AG04450 (cell line): ENCODE results near the gene GRK5. TPM values are rescaled to one million over a fixed set of nuclear protein-coding genes. Genes with fewer than 3 reads are reported as not detected.

Experiments
- CTCF ChIA-PET: fragments of 300-600, 350-600 bp; formaldehyde crosslinking; extraction: SDS; loops from one replicate; lab custom pipeline; 2022; ENCODE audit warnings: antibody characterized with exemption, inconsistent platforms; lab: Charles Lee
- POLR2A ChIA-PET: fragments of 350-600 bp; formaldehyde crosslinking; extraction: SDS; loops from one replicate; lab custom pipeline; 2021; ENCODE audit warnings: antibody characterized with exemption, inconsistent platforms; lab: Yijun Ruan, JAX
- DNase-seq: peaks from one replicate; pipeline ENCODE4 v3.0.0-alpha.2; 2011; ENCODE audit warnings: low read depth, low spot score
- H3K27ac ChIP-seq: one replicate; pipeline ENCODE4 v1.5.1; 2012; ENCODE audit warnings: low read depth, low read length, control low read depth
- H3K27me3 ChIP-seq: one replicate; pipeline ENCODE4 v1.6.0; 2012; ENCODE audit warnings: low read length; ENCODE audit not compliant: control insufficient read depth, insufficient read depth
- H3K4me3 ChIP-seq: 2 replicates; pipeline ENCODE4 v1.5.1; 2011; ENCODE audit warnings: mild to moderate bottlenecking, low read depth, low read length, control low read depth
- H3K9me3 ChIP-seq: 2 replicates; pipeline ENCODE4 v1.5.1; 2012; ENCODE audit warnings: low read length; ENCODE audit not compliant: control insufficient read depth, insufficient read depth
- CTCF ChIP-seq: IDR thresholded peaks from 2 replicates; pipeline ENCODE4 v1.5.1; 2011; ENCODE audit warnings: low read depth, low read length, control low read depth, inconsistent platforms
- polyA plus RNA-seq: library from polyadenylated mRNA; depleted of rRNA; stranded (reverse); fragments of >200 nt; gene quantifications from 2 replicates; pipeline ENCODE4 v1.2.3, GENCODE V29; 2011

The GRK5 gene
- polyA plus RNA-seq, 1 experiment, result 27.6 TPM

DNA sequence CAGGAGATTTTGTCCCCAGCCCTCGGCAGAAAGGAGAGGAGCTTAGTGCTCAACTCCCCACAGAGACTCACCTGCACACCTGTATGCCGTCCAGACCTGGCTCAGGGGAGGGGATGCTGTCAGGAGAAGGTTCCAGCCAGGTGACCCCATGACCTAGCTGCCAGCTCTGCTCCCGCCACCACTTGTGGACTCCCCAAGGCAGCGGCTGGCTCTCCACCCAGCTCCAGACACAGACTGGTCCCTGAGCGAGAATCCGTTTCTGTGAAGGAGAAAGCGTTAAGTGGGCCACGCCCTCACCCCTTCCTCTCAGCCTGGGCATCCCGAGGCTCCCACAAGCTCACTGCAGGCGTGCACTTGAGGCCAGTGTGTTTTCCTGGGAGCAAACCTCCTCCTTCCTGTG, 258.7 kb downstream of the GRK5 start:
- no peak for TF ChIP-seq CTCF
- ChIA-PET CTCF (no interaction called here), POLR2A (no interaction called here)
- no peak for DNase-seq
- no peak overlapping the region for H3K4me3 ChIP-seq
- no peak overlapping the region for H3K27ac ChIP-seq
- peaks cover 26% of the 10 kb centered on the region for H3K27me3 ChIP-seq
- peaks cover 4% of the 10 kb centered on the region; the same call in 1 of the 2 replicates for H3K9me3 ChIP-seq

- CTCF ChIA-PET, result no interaction called here
- H3K27me3 ChIP-seq, result peaks cover 29% of the 10 kb centered on the region
- no peak overlapping the region for H3K27ac ChIP-seq
- no peak for TF ChIP-seq CTCF
- no peak for DNase-seq
- no peak overlapping the region for H3K4me3 ChIP-seq
- POLR2A ChIA-PET, result interaction anchor here (0.5 kb wide), 1 partner anchor 68 kb away, joined by 4 read pairs; no protein-coding TSS in a partner anchor
- H3K9me3 ChIP-seq, result peaks cover 4% of the 10 kb centered on the region; the same call in 1 of the 2 replicates
Observed at GRCh38 chr10:119466655-119467054, 259.3 kb downstream of the GRK5 start.

DNA sequence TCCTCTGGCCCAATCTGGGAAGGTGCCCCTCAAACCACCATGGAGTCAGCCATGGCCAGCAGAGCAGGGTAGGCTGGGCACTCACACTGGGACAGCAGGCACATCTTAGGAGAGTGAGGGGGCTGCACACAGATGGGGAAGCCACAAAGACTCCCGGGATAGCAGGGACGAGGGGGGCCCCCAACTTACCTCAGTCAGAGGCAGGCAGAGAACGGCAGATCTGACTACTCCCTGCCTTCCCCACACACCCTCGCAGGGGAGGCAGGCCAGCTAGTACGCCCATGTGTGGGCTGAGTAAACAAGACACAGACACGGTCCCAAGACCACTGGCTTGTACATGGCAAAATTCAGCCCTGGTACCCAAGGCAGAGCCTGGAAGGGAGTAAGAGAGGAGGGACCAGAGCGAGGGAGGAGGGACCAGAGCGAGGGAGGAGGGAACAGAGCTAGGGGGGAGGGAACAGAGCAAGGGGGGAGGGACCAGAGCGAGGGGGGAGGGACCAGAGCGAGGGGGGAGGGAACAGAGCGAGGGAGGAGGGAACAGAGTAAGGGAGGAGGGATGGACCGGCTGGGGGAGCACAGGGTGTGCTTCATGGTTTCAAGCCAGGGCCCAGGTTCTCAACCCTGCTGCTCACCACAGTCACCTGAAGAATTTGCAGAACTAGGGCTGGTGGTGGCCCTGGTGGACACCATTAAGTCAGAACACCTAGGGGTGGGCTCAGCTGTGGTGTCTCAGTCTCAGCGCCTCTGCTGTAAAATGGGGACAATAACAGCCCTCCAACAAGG, 261.4 kb downstream of the GRK5 start:
- ChIA-PET CTCF (interaction anchor here (0.6 to 1.4 kb wide), 2 partner anchors 9 to 270 kb away, joined by 3 to 5 read pairs; no protein-coding TSS in a partner anchor), POLR2A (no interaction called here)
- Histone ChIP-seq H3K27ac (no peak overlapping the region), H3K4me3 (no peak overlapping the region), H3K9me3 (peaks cover 2% of the 10 kb centered on the region; the same call in 1 of the 2 replicates), H3K27me3 (peaks cover 36% of the 10 kb centered on the region)
- TF ChIP-seq CTCF, result no peak
- DNase-seq, result no peak

GRCh38 chr10:119469325-119469707, 261.9 kb downstream of the GRK5 start:
- Histone ChIP-seq H3K27me3 (peaks cover 42% of the 10 kb centered on the region), H3K27ac (no peak overlapping the region), H3K4me3 (no peak overlapping the region), H3K9me3 (peaks cover 2% of the 10 kb centered on the region; the same call in 1 of the 2 replicates)
- no peak for DNase-seq
- POLR2A ChIA-PET, result interaction anchor here (0.6 kb wide), 1 partner anchor 53 kb away, joined by 3 read pairs; no protein-coding TSS in a partner anchor
- CTCF ChIA-PET, result interaction anchor here (1.4 kb wide), 1 partner anchor 10 kb away, joined by 5 read pairs; no protein-coding TSS in a partner anchor
- TF ChIP-seq CTCF, result no peak

DNA sequence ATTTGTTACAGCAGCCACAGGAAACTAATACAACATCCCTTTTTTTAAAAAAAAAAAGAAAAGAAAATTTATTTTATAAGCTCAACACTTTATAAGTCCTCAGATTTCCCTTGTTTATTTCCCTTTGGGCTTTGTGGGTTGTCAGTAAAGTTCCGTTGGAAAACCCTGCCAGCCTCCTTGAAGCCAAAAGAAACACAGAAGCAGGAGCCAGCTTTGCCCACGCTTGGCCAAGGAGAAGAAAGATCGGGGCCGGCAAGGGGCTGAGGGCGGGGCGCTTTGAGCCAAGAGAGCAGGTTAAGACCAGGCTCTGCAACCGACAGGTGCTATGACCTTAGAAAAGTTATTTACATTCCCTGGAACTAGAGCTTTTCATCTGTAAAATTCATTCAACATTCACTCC, 262.5 kb downstream of the GRK5 start:
- no peak for TF ChIP-seq CTCF
- DNase-seq, result no peak
- peaks cover 2% of the 10 kb centered on the region; the same call in 1 of the 2 replicates for H3K9me3 ChIP-seq
- ChIA-PET POLR2A (interaction anchor here (0.6 kb wide), 2 partner anchors 53 to 244 kb away, joined by 3 to 4 read pairs; no protein-coding TSS in a partner anchor), CTCF (interaction anchor here (0.5 to 1.8 kb wide), 3 partner anchors 10 to 20 kb away, joined by 4 to 6 read pairs (median 5); no protein-coding TSS in a partner anchor)
- H3K27me3 ChIP-seq, result peaks cover 47% of the 10 kb centered on the region
- no peak overlapping the region for H3K27ac ChIP-seq
- H3K4me3 ChIP-seq, result no peak overlapping the region
